MM.1S (cell line): Measurements from ENCODE around the gene EIF4G1.

Source experiments
- CTCF ChIP-seq: fragments of 300-600 bp; sonication (generic); IDR thresholded peaks from 2 replicates; pipeline ENCODE4 v1.5.1; 2016; ENCODE audit warnings: antibody characterized with exemption, low read length, mixed read lengths
- EZH2 ChIP-seq: fragments of 300-600 bp; sonication (generic); optimal IDR thresholded peaks from 2 replicates; pipeline ENCODE3; 2017; ENCODE audit warnings: low read depth, mild to moderate bottlenecking, antibody characterized with exemption, low read length, mixed read lengths
- EZH2phosphoT487 ChIP-seq: fragments of 300-600 bp; sonication (generic); IDR thresholded peaks from 2 replicates; pipeline ENCODE4 v1.6.1; 2018; ENCODE audit warnings: antibody characterized with exemption, low read length

- TF ChIP-seq CTCF (no peak), EZH2 (no peak), EZH2phosphoT487 (no peak)
These were observed 61.5 kb downstream of the EIF4G1 start for GRCh38 chr3:184375747-184376461.
